C4-2B (cell line): ENCODE measurements around the gene CIAO3.
A peak's percentile ranks its signal among the peaks of the same experiment; 100 is the strongest.
"Not testable (repeated sequence)": the region's sequence is repeated elsewhere in the genome, so short reads cannot be mapped to it uniquely, and the experiment has no call there.

ENCODE experiments used
- H3K27ac ChIP-seq: fragments of 450-650 bp; 2 replicates; pipeline ENCODE4 v1.5.1; 2017
- ZFX ChIP-seq: fragments of 450-650 bp; IDR thresholded peaks from 2 replicates; pipeline ENCODE4 v1.6.1; 2017
- TF ChIP-seq, protein P1 (sequence below): fragments of 450-650 bp; conservative IDR thresholded peaks from 2 replicates; pipeline ENCODE4 v1.5.1; 2017; ENCODE audit warnings: mild to moderate bottlenecking

The CIAO3 gene

DNA sequence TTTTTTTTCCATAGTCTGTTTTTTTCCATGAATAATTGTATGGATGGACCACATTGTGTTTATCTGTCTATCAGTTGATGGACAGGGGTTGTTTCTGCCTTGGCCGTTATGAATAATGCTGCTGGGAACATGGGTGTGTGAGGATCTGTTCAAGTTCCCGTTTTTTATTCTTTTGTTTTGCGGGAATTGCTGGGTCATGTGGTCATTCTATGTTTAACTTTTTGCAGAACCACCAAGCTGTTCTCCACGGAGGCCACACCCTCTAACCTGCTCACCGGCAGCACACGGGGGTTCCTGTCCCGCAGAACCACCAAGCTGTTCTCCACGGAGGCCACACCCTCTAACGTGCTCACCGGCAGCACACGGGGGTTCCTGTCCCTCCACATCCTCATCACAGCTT lies 13.9 kb upstream of the CIAO3 start:
- H3K27ac ChIP-seq: no peak overlapping the region
- TF ChIP-seq ZFX: no peak

DNA sequence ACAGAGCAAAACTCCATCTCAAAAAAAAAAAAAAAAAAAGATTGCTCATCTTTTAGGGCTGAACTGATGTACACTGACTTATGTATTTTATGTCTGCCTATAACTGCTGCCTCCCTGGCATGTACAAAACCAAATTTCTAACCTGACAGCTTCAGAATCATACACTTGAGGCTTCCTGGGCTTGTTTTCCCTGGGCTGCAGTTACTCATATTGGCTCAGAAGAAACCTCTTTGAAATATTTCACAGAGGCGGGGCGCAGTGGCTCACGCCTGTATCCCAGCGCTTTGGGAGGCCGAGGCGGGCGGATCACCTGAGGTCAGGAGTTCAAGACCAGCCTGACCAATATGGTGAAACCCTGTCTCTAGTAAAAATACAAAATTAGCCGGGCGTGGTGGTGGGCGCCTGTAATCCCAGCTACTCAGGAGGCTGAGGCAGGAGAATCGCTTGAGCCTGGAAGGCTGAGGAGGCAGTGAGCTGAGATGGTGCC lies 13.4 kb upstream of the CIAO3 start:
- H3K27ac ChIP-seq: not testable (repeated sequence)

DNA sequence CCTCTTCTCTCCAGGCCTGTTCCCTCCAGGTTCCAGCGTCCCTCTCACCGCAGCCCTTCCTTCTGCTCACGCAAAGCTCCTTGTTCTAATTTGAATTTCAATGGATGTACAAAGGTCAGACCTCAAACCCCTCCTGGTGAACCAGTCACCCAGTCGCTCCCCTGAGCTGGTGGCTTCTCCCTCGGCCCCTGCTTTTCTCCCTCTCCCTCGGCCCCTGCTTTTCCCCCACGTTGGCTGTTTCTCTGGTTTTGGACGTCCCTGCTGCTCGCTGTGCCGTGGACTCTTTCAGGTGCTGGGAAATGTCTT lies 11.2 kb upstream of the CIAO3 start:
- H3K27ac ChIP-seq: peak overlapping the region; percentile 52
- TF ChIP-seq, protein P1, sequence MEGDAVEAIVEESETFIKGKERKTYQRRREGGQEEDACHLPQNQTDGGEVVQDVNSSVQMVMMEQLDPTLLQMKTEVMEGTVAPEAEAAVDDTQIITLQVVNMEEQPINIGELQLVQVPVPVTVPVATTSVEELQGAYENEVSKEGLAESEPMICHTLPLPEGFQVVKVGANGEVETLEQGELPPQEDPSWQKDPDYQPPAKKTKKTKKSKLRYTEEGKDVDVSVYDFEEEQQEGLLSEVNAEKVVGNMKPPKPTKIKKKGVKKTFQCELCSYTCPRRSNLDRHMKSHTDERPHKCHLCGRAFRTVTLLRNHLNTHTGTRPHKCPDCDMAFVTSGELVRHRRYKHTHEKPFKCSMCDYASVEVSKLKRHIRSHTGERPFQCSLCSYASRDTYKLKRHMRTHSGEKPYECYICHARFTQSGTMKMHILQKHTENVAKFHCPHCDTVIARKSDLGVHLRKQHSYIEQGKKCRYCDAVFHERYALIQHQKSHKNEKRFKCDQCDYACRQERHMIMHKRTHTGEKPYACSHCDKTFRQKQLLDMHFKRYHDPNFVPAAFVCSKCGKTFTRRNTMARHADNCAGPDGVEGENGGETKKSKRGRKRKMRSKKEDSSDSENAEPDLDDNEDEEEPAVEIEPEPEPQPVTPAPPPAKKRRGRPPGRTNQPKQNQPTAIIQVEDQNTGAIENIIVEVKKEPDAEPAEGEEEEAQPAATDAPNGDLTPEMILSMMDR: no peak
- TF ChIP-seq ZFX: no peak

DNA sequence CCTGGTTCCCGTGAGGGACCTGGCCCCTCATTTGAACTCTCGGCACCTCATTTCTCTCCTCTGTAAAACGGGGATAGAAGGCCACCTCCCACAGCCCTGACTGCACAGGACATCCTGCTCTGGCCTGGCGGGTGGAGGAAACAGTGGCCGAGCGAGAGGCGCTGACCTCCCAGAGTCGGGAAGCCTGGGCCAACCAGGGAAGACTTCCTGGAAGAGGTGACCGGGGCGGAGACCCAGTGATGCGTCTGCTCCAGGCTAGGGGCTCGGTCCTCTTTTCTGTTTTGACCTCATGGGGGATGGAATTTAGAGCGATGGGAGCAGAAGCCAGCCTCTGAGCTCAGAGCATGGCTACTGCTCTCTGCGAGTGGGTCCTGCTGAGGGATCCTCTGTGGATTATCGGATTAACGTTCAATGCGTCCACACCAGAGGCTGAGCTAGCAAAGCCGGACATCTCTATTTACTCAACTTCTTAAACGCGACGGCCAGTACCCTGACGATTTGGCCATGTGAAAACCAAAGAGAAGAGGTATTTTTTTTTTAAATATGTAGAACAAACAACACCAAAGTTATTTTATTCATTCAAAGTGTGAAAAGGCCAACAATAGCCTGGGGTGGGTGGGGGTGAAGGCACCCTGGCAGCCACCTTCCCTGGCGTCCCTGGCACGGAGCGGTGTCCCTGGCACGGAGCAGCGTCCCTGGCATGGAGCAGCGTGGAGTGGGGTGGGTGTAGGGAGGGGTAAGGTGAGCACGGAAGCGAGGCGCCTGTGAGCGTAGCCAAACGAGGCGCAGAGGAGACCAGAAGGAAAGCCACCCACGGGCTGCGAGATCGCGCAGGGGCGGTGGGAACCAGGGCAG lies 10.6 kb upstream of the CIAO3 start:
- peak overlapping the region; percentile 52 for H3K27ac ChIP-seq
- TF ChIP-seq, protein P1: no peak
- no peak for TF ChIP-seq ZFX

DNA sequence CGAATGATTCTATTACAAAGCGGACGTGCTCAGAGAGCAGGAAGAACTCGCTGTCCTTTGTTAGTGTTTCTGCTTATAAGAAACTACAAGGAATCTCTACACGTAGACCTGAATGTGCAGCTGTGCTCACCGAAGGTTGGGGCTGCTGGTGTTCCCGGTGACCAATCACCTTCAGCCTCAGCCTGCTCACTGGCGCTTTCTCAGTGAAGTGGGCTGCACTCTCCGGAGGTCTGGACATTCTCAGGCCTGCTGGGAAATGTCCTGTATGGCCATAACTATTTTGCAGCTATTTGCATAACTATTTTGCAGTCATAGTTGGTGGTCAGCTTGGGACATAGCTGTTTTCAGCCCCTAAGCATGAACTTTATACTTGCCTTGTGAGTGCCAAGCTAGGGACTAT lies 9.7 kb upstream of the CIAO3 start:
- TF ChIP-seq, protein P1: no peak
- TF ChIP-seq ZFX: no peak
- peak overlapping the region; percentile 52 for H3K27ac ChIP-seq

DNA sequence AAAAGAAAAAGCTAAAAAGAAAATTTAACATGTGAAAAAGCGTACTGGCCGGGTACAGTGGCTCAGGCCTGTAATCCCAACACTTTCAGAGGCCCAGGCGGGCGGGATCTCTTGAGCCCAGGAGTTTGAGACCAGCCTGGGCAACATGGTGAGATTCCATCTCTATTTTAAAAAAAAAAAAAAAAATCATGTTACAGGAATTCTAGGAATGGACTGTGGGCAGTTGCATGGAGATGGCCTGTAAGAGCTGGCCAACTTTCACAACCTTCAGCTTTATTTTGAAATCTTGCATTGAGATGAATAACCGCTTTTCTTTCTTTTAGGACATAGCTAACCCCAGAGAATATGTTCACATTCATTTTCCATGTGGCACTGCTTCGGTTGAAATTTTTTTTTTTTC lies 8.2 kb upstream of the CIAO3 start:
- no peak for TF ChIP-seq ZFX
- no peak overlapping the region for H3K27ac ChIP-seq

DNA sequence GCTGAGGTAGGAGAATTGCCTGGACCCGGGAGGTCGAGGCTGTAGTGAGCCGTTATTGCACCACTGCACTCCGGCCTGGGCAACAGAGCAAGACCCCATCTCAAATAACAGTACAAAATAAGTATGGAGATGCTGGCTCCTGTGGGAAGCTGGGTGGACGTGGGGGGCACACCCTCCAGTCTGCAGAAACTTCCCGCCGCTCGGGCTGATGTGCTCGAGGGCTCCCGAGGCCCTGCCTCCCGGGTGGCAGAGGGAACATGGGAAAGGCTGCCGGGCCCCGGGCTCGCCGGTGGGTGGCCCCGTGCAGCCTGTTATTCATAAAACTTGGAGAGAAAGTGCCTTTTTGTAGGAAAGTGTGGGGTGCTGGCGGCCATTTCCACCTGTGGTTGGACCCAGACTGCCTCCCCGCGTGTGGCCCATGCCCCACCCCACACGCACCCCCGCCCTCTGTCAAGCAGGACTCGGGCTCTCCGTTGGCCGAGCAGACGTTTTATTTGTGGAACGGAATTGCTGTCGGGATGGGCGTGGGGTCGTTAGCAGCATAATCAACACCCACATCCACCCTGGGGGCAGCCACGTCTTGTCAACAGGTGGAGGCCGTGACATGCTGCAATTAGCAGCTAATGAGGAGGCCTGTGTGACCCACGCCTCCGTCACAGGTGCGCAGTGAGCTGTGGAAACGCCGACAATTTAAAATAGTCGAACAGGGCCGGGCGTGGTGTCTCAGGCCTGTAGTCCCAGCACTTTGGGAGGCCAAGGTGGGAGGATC lies 7.4 kb upstream of the CIAO3 start:
- H3K27ac ChIP-seq: no peak overlapping the region
- no peak for TF ChIP-seq ZFX
- TF ChIP-seq, protein P1: no peak

DNA sequence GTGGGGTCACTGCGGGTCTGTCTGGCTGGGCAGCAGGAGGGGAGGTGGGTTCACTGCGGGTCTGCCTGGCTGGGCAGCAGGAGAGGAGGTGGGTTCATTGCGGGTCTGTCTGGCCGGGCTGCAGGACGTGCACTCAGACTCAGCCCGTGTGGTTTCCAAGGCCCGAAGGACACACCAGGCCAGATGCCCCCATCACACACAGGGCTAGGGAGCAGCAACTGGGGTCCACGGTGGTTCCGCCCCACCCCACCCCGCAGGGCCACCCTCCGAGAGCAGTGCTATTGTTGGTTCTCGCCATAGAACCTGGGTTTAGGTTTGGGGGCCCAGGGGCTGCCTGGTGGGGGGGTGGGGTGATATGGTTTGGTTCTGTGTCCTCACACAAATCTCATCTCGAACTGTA lies 5.8 kb upstream of the CIAO3 start:
- no peak for TF ChIP-seq ZFX
- TF ChIP-seq, protein P1: no peak
- no peak overlapping the region for H3K27ac ChIP-seq

DNA sequence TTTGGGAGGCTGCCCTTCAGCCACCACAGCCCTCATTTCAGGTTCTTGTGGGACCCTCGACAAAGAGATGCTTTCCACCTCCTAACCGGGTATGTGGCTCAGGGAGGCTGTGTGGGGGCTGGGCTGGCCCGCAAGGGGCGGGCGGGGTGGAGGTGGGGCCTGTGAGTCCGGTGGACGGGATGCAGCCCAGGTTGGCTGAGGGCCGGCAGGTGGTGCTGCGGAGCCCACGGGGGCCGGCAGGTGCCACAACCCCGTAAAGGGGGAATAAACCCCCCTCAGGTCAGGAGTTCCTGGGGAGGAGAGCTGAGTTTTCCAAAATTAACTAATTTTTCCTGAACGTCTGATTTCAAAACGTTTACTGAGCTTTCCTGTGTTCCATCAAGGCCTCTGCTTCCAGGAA lies 4.9 kb upstream of the CIAO3 start:
- no peak overlapping the region for H3K27ac ChIP-seq
- TF ChIP-seq ZFX: no peak
